ENCODE data around the gene CDK14.

GRCh38 chr7:90621747-90622140 lies 25.6 kb downstream of the CDK14 start:
- TF ChIP-seq MEF2A (IDR thresholded peaks at IDR 0.05; ENCODE audit: insufficient read depth, low read depth, low read length) (no peak), SP1 (IDR thresholded peaks at IDR 0.05; ENCODE audit: low read depth, low read length) (no peak)

All from GM12878 (cell line).